Heart left ventricle (tissue), 16 donors: ENCODE measurements around the gene ERFE. TPM values are rescaled to one million over a fixed set of nuclear protein-coding genes. Genes with fewer than 3 reads are reported as not detected.

ENCODE experiments used
- ATAC-seq, 4 donors: fragments of 200-7000 bp; cut with Tn5 transposase; one replicate each; pipeline ENCODE4 v1.9.1; 2020 to 2022; ENCODE audit warnings: moderate library complexity in 4 of 4, mild to moderate bottlenecking in 3 of 4, moderate number of reproducible peaks in 1 of 4
- DNase-seq, 5 donors: peaks; one replicate each; pipeline ENCODE4 v3.0.0-alpha.2; 2020
- H3K27ac ChIP-seq, 12 donors: fragments of 200-600 bp; sonication (generic) in 4 of 12; one replicate each; pipeline versions ENCODE4 v1.5.0 to v1.8.0; 2016 to 2022; ENCODE audit warnings: mild to moderate bottlenecking in 2 of 12
- H3K27me3 ChIP-seq, 9 donors: fragments of 200-600 bp; sonication (generic) in 2 of 9; one replicate each; pipeline versions ENCODE4 v1.5.1 to v1.8.0; 2016 to 2022; ENCODE audit warnings: mild to moderate bottlenecking in 3 of 9
- H3K36me3 ChIP-seq, 9 donors: fragments of 200-600 bp; sonication (generic) in 2 of 9; one replicate each; pipeline versions ENCODE4 v1.5.0 to v1.8.0; 2018 to 2022; ENCODE audit warnings: mild to moderate bottlenecking in 2 of 9
- H3K4me1 ChIP-seq, 12 donors: fragments of 200-600 bp; sonication (generic) in 4 of 12; one replicate each; pipeline versions ENCODE4 v1.5.0 to v1.8.0; 2016 to 2022; ENCODE audit warnings: mild to moderate bottlenecking in 3 of 12
- H3K4me3 ChIP-seq, 12 donors: fragments of 200-600 bp; sonication (generic) in 4 of 12; one replicate each; pipeline versions ENCODE4 v1.5.0 to v1.8.0; 2017 to 2022; ENCODE audit warnings: mild to moderate bottlenecking in 9 of 12, moderate library complexity in 4 of 12
- H3K9me3 ChIP-seq, 12 donors: fragments of 200-600 bp; sonication (generic) in 4 of 12; one replicate each; pipeline versions ENCODE4 v1.5.0 to v1.8.0; 2016 to 2022; ENCODE audit warnings: mild to moderate bottlenecking in 1 of 12
- CTCF ChIP-seq, 12 donors: fragments of 200-600 bp; sonication (generic) in 4 of 12; IDR thresholded peaks; one replicate each; pipeline versions ENCODE4 v1.5.0 to v1.8.0; 2018 to 2022; ENCODE audit warnings: antibody characterized with exemption in 12 of 12, mild to moderate bottlenecking in 5 of 12
- POLR2A ChIP-seq, 2 donors: fragments of 450-650 bp; IDR thresholded peaks; one replicate each; pipeline ENCODE4 v1.6.1; 2017; ENCODE audit warnings: antibody characterized with exemption in 2 of 2, mild to moderate bottlenecking in 2 of 2, moderate library complexity in 2 of 2
- WGBS, 4 donors: extraction: QIAGEN DNeasy Blood & Tissue Kit in 2 of 4; methylation state at CpG; one replicate each; pipeline versions ENCODE4 v1.1.5 to v1.1.7; 2013 to 2018; 5-methylcytosine and 5-hydroxymethylcytosine counted together
- intact Hi-C, 10 donors: fragments of 100-400 bp; cut with DNase I; formaldehyde crosslinking; loops; one replicate each; pipeline versions ENCODE4 v1.11.1 to v1.14.2; 2022
- polyA plus RNA-seq, 2 donors: library from polyadenylated mRNA; stranded (reverse); fragments of 200-250 nt; gene quantifications; one replicate each; pipeline ENCODE4 v1.2.3, GENCODE V29; 2013
- total RNA-seq, 9 donors: library from RNA; depleted of rRNA in 2 of 9; stranded (reverse); fragments of >200 nt in 2 of 9; fragmentation: NEBNext Ultra II Directional in 3 of 9; extraction: Animal tissue kit (Norgen Biotek cat#: 25700) in 3 of 9; gene quantifications; one replicate each; pipeline versions ENCODE4 v1.1.0 to v1.2.4, GENCODE V29; 2016 to 2023
- donor health status: ischemic (EF 13 %, LVEDD 7.1; RV severe dilation, severe dysfunction).
- donor health status: healthy with polysubstance abuse.
- donor health status: DM: no; HTN: yes; CAD: no.
- donor health status: DM: no; HTN: no; CAD: no.
- donor health status: ischemic (EF 25% LVEDD 6.9; RV normal size, moderate dysfunction).
- donor health status: ischemic (EF 25% LVEDD 5.7; RV mildly dilated, moderate dysfunction).
- donor health status: healthy.
- donor health status: DM: yes; HTN: yes; CAD: no.
- donor health status: ischemic (EF 35%, LVEDD 5.7; RV mildly dilated, moderate dysfunction).
- donor health status: nonischemic (EF 11% LVEDD 7.7; RV severe dilation, severe dysfunction).
- donor health status: DM: yes; HTN: yes; CAD: no.
- donor health status: PGD.
- donor health status: ischemic (EF 29% LVEDD 5.4; RV normal size, mild dysfunction).
- donor health status: nonischemic (EF 23%, LVEDD 6.1; RV moderate dilation, normal function).

Gene ERFE
- total and polyA plus RNA-seq, 11 donors: 0.08 to 1.8 (median 0.48) TPM; not detected in 3

GRCh38 chr2:238161291-238162051 lies 2.7 kb downstream of the ERFE start:
- Histone ChIP-seq H3K4me3 (no peak overlapping the region), H3K27ac (no peak overlapping the region), H3K4me1 (peaks cover 0 to 32% (median 5%) of the 10 kb centered on the region in 12 donors), H3K36me3 (no peaks in the 10 kb centered on the region), H3K9me3 (no peaks in the 10 kb centered on the region), H3K27me3 (peaks cover 11 to 43% (median 22%) of the 10 kb centered on the region in 9 donors)
- intact Hi-C loops: loop anchor here in 4 of 10 donors (2.0 to 10.0 kb wide), 2 partner anchors 101 to 103 kb away; no protein-coding TSS in a partner anchor
- 82 to 94% (median 89%) methylated on average over 17 to 21 of the region's 21 CpGs for WGBS, 4 donors
- DNase-seq (peak in 2 of 5 donors; percentile 6 to 25), ATAC-seq (no peak)
- no peak for TF ChIP-seq POLR2A (IDR thresholded peaks at IDR 0.05)
- TF ChIP-seq CTCF (IDR thresholded peaks at IDR 0.05): no peak

DNA sequence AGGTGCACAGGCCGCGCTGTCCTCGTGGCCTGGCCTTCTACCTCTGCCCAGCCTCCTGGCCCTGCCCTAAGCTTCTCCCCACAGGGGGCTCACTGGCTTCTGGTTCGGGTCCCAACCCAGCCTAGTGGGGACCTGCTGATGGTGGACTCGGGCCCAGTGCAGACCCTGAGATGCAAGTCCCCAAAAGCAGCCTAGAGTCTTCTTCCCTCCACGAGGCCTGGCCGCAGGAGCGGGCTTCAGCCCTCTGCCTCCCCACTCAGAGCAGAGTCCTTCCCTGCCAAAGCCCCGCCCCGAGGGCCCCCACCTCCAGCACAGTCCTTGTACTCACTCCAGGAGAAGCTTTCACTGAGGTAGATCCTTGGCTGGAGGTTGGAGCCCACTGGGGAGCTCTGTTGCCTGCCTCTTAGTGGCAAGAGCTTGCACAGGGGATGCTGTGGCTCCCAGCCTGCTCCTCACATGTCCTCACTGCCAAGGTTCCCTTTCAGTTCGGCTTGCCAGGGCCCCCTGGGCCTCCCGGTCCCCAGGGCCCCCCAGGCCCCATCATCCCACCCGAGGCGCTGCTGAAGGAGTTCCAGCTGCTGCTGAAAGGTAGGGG lies 3.6 kb downstream of the ERFE start:
- H3K4me3 ChIP-seq: no peak overlapping the region
- H3K9me3 ChIP-seq: no peaks in the 10 kb centered on the region
- H3K36me3 ChIP-seq: peaks cover 0 to 5% (median 0%) of the 10 kb centered on the region in 9 donors
- no peak for ATAC-seq
- H3K4me1 ChIP-seq: peaks cover 0 to 32% (median 5%) of the 10 kb centered on the region in 12 donors
- no peak for TF ChIP-seq POLR2A (IDR thresholded peaks at IDR 0.05)
- no peak for TF ChIP-seq CTCF (IDR thresholded peaks at IDR 0.05)
- H3K27me3 ChIP-seq: peaks cover 11 to 43% (median 22%) of the 10 kb centered on the region in 9 donors
- DNase-seq: peak in 1 of 5 donors; percentile 23
- H3K27ac ChIP-seq: no peak overlapping the region
- WGBS, 4 donors: 79 to 84% (median 83%) methylated on average over 9 to 14 of the region's 14 CpGs
- intact Hi-C loops: loop anchor here in 3 of 10 donors (10.0 kb wide), 1 partner anchor 102 kb away; no protein-coding TSS in a partner anchor

DNA sequence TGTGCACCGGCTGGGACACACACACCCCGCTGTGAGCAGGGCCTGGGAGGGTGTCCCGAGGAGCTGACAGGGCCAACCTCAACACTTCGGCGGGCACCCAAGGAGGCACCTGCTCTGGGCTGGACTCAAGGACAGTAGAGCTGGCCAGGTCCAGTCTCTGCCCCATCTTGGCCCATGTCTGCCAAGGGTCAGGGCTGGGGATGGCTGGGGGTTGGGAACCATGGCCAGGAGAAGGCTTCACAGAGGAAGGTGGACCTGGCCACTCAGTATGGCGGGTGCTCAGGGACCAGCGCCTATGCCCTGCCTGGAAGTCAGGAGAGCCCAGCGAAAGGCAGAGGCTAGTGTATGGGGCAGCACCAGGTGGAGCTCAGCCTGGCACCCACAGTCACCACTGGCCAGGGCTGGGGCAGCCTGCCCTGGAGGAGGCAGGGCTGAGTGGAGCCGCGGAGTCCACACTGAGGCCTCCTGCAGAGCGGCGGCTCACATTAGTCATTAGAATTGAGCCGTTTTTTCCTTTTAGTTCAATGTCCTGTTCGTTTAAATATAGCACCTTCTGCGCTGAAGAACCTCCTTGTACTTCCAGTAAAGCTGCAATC lies 4.2 kb downstream of the ERFE start:
- Histone ChIP-seq H3K4me3 (no peak overlapping the region), H3K36me3 (peaks cover 0 to 11% (median 5%) of the 10 kb centered on the region in 9 donors), H3K9me3 (no peaks in the 10 kb centered on the region), H3K27me3 (peaks cover 11 to 43% (median 22%) of the 10 kb centered on the region in 9 donors), H3K4me1 (peaks cover 0 to 32% (median 5%) of the 10 kb centered on the region in 12 donors), H3K27ac (no peak overlapping the region)
- intact Hi-C loops: loop anchor here in 3 of 10 donors (10.0 kb wide), 1 partner anchor 102 kb away; no protein-coding TSS in a partner anchor
- WGBS, 4 donors: 70 to 80% (median 77%) methylated on average over 12 to 15 of the region's 15 CpGs
- no peak for ATAC-seq
- peak in 2 of 5 donors; percentile 7 to 22 for DNase-seq
- TF ChIP-seq POLR2A (IDR thresholded peaks at IDR 0.05) (no peak), CTCF (IDR thresholded peaks at IDR 0.05) (no peak)
